ENCODE measurements around the gene UFL1.

UFL1 gene

DNA sequence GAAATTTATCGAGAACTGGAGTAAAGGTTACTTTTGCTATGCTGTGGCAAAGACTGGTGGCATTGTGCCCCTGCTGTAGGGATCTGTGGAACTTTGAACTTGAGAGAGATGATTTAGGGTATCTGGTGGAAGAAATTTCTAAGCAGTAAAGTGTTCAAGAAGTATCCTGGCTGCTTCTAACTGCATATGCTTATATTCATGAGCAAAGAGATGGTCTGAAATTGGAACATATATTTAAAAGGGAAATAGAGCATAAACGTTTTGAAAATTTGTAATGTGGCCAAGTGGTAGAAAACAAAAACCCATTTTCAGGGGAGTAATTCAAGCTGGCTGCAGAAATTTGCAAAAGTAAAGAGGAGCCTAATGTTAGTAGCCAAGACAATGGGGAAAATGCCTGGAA is 12.3 kb upstream of the UFL1 start:
- in situ Hi-C loops (cut with MboI; ENCODE audit: low pct_unique_long_range_greater_than_20kb, low sequenced_read_pairs, unreplicated experiment): no loop called here
- no peak for DNase-seq (ENCODE audit: low spot score)
- TF ChIP-seq, protein P1, sequence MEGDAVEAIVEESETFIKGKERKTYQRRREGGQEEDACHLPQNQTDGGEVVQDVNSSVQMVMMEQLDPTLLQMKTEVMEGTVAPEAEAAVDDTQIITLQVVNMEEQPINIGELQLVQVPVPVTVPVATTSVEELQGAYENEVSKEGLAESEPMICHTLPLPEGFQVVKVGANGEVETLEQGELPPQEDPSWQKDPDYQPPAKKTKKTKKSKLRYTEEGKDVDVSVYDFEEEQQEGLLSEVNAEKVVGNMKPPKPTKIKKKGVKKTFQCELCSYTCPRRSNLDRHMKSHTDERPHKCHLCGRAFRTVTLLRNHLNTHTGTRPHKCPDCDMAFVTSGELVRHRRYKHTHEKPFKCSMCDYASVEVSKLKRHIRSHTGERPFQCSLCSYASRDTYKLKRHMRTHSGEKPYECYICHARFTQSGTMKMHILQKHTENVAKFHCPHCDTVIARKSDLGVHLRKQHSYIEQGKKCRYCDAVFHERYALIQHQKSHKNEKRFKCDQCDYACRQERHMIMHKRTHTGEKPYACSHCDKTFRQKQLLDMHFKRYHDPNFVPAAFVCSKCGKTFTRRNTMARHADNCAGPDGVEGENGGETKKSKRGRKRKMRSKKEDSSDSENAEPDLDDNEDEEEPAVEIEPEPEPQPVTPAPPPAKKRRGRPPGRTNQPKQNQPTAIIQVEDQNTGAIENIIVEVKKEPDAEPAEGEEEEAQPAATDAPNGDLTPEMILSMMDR (IDR thresholded peaks at IDR 0.05; ENCODE audit: extremely low read depth, insufficient read depth, missing control alignments): no peak

DNA sequence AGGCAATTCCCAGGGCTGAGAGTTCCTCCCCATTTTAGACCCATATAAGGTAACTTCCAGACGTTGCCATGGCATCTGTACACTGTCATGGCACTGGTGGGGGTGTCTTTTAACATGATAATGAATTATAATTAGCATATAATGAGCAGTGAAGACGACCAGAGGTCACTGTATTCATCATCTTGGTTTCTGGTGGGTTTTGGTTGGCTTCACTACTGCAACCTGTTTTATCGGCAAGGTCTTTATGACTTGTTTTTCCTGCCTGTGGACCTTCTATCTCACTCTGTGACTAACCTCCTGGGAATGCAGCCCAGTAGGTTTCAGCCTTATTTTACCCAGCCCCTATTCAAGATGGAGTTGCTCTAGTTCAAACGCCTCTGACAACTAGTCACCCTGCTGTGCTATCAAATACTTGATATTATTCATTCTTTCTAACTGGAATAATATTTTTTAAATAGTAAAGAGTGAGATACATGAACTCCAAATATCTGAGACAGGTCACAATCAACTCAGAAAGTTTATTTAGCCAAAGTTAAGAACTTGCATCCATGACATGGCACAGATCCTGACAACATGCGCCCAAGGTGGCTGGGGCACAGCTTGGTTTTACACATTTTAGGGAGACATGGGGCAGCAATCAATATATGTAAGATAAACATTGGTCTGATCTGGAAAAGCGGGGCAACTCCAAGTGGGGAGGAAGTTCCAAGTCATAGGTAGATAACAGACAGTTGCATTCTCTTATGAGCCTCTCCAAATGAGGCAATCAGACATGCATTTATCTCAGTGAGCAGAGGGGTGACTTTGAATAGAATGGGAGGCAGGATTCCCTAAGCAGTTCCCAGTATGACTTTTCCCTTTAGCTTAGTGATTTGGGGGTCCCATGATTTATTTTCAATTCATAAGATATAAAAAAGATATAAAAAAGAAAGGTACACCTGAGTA is 1.2 kb upstream of the UFL1 start:
- in situ Hi-C loops (cut with MboI; ENCODE audit: low pct_unique_long_range_greater_than_20kb, low sequenced_read_pairs, unreplicated experiment): no loop called here
- TF ChIP-seq, protein P1 (IDR thresholded peaks at IDR 0.05; ENCODE audit: extremely low read depth, insufficient read depth, missing control alignments): no peak
- no peak for DNase-seq (ENCODE audit: low spot score)

DNA sequence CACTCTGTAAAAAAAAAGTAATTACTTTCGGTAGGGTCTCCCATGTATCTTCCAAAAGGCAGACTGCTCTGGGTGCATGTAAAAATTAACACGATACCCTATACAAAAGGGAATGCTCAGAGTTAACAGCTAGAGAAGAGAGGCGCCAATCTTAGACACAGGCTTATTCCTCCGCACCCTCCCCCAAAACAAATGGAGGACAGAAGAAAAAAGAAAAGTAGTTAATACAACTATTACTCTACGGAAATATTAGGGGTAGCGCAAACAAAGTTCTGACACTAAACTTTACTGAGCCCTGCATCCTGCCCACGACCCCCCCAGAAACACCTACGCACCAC is 331 bp upstream of the UFL1 start:
- TF ChIP-seq, protein P1 (IDR thresholded peaks at IDR 0.05; ENCODE audit: extremely low read depth, insufficient read depth, missing control alignments): no peak
- in situ Hi-C loops (cut with MboI; ENCODE audit: low pct_unique_long_range_greater_than_20kb, low sequenced_read_pairs, unreplicated experiment): no loop called here
- DNase-seq (ENCODE audit: low spot score): no peak

DNA sequence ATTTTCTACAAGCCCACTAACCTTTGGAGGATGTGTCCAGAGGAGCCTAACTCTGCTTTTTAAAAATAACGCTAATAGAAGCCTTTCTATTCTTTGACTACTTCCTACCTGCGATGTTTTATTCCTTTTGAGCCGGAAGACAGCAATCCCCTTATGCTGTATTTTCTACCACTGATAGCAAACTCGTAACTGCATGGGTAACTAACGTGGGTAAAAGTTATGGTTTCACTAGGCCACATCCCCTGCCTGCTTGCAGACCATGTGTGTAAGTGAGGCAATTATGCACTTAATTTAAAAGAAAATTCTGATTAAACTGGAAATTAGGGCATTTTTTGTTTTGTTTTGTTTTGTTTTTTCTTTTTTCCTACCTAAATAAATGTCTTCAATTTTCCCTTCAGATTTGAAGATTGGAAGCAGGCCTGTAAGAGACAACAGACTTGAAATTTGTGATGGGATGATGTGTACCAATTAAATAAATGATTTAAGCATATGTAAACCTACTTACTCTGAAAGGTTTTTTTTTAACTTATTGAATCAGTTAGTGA is 931 bp downstream of the UFL1 start:
- in situ Hi-C loops (cut with MboI; ENCODE audit: low pct_unique_long_range_greater_than_20kb, low sequenced_read_pairs, unreplicated experiment): no loop called here
- DNase-seq (ENCODE audit: low spot score): no peak
- TF ChIP-seq, protein P1 (IDR thresholded peaks at IDR 0.05; ENCODE audit: extremely low read depth, insufficient read depth, missing control alignments): no peak

DNA sequence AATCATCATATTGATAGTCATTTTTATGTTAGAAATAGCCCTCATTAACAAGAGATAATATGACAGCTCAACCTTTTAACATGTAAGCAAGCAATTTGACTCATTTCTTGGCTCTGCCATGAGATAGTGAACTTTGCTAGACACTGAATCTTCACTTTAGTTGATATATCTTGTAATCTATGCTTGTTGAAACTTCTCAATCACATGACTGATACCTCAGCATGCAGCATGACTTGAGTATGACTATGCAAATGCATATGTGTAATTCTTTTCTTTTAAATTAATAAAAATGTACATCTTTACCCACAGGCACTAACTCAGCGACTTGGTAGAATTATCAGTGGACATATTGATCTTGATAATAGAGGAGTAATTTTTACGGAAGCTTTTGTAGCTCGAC is 6.6 kb downstream of the UFL1 start:
- TF ChIP-seq, protein P1 (IDR thresholded peaks at IDR 0.05; ENCODE audit: extremely low read depth, insufficient read depth, missing control alignments): no peak
- in situ Hi-C loops (cut with MboI; ENCODE audit: low pct_unique_long_range_greater_than_20kb, low sequenced_read_pairs, unreplicated experiment): loop anchor here (25.0 kb wide), 1 partner anchor 534 kb away; no protein-coding TSS in a partner anchor
- DNase-seq (ENCODE audit: low spot score): no peak

DNA sequence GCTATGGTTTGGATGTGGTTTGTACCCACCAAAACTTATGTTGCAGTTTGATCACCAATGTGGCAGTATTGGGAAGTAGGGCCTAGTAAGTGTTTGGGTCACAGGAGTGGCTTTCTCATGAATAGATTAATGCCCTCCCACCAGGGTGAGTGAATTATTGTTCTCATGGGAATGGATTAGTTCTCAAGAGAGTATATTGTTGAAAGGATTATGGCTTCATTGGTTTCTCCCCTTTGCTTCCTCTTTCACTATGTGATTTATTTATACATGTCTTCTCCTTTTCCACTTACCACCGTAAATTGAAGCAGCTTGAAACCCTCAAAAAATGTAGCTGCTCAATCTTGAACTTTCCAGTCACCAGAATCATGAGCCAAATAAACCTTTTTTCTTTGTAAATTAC is 10.8 kb downstream of the UFL1 start:
- DNase-seq (ENCODE audit: low spot score): no peak
- in situ Hi-C loops (cut with MboI; ENCODE audit: low pct_unique_long_range_greater_than_20kb, low sequenced_read_pairs, unreplicated experiment): loop anchor here (25.0 kb wide), 1 partner anchor 530 kb away; no protein-coding TSS in a partner anchor
- TF ChIP-seq, protein P1 (IDR thresholded peaks at IDR 0.05; ENCODE audit: extremely low read depth, insufficient read depth, missing control alignments): no peak
